ENCODE data around the gene TM4SF20.
A peak's percentile ranks its signal among the peaks of the same experiment; 100 is the strongest.
"Not testable (repeated sequence)": the region's sequence is repeated elsewhere in the genome, so short reads cannot be mapped to it uniquely, and the experiment has no call there.

The TM4SF20 gene

DNA sequence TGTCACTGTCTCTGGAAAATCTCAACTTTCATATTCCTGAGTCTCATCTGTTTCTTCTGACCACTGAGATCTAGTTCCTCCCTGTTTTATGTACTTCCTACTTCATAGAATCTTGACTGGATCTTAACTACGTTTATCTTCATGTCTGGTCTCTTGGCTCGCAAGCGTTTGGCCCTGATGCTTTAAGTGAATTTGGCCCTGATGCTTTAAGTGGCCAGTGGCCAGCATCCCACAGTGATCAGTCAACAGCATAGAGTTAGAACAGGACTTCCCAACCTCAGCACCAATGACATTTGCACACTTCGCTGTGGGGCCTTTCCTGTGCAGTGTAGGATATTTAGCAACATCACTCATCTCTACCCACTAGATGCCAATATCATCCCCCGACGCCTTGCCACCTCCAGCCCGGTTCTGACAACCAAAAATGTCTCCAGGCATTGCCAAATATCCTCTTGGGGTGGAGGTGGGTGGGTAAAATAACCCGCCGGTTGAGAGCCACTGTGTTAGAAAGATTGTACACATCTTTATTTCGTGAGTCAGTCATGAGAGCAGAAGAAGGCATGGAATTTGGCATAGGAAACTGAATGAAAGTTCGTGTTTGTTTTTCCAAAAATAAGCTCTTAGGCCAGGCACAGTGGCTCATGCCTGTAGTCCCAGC lies 12.2 kb downstream of the TM4SF20 start:
- peak; percentile 88 for DNase-seq

DNA sequence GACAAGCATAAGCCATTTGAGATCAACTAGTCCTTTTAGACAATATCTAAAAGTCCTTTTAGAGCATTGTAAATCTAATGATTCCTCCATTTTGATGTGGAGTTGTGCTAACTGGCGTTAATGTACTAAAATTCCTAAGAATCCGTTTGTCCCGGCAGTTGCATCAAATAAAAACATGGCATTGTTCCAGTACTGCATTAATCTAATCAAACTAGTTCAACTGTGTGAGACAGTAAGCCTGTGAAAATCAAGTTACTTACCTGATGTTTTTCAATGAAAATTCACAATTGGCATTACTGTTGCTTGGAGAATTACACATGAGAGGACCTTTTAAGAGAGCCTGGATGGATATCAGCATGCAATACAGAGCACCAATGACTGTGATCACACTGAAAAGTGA lies 13.3 kb downstream of the TM4SF20 start:
- peak; percentile 5 for DNase-seq

DNA sequence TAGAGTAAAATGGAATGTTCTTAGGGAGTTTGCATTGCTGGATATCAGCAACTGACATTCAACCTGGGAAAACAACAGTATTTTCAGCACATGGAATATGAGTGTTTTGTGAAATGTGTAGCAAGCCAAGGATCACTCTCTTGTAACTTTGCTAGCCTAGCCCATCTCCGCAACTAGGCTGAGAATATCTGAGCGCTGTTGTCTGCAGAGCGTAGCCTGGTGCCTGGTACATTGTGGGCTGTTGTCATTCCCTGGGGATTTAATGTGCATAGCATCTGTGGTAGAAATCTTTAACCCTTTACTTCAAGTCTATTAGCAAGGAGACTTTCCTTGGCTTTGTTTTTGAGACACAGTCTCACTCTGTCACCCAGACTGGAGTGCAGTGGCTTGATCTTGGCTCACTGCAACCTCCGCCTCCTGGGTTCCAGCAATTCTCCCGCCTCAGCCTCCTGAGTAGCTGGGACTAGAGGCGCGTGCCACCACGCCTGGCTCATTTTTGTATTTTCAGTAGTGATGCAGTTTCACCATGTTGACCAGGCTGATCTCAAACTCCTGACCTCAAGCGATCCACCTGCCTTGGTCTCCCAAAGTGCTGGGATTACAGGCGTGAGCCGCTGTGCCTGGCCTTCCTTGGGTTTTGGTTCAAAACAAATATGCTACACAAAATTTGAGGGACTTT lies 14.4 kb downstream of the TM4SF20 start:
- DNase-seq: not testable (repeated sequence)

DNA sequence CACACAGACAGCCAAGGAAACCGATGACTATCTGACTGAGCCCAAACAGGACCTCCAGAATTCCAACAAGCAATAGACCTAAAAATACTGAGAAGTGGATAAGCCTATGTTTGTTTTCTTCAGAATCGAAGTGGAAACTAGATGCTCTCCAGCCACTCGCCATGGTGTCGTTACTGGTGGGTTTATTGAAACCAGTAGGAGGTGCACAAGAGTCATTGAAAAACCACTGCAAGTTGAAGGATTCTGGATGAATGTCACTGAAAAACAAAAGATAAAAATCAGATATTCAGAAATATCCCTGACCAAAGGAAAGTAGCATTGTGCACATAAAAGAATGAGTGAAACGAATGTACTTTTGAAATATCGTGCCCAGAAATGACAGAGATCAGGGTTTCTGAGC lies 15.3 kb downstream of the TM4SF20 start:
- DNase-seq: peak; percentile 10

DNA sequence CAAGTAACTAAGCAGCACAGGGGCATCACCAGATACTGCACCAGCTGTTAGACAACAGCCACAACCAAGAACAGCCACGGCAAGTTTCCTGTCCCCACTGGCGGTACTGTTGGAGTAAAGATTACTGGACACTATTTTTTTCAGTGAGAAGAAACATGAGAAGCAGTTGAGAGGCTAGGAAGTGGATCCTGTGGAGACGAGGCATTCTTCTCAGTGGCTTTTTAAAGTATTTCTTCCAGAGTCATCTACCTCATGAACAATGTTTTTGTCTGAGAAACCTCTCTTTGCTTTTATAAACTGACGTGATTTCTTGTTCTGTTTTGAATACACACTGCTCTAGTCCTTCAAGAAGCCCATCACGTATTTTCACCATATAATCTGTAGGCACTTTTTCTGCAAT lies 18.8 kb downstream of the TM4SF20 start:
- no peak for DNase-seq

DNA sequence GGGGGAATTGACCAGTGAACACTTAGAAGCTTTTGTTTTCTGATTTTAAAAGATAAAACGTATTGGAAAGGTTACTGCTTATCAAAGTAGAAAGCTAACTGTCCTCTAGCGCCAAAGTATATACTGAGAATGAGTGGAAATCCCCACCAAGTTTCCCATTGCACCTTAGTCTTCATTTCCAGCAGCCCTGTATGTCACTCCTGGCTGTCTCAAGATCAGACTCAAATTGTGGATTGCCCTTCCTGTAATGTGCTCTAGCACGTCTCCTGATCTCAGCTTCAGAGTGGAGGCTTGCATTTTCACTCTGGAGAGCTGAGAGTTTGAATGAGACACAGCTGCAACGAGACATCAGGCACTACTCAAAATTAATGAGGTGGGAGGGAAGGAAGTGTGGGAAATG lies 27.5 kb downstream of the TM4SF20 start:
- DNase-seq: no peak

DNA sequence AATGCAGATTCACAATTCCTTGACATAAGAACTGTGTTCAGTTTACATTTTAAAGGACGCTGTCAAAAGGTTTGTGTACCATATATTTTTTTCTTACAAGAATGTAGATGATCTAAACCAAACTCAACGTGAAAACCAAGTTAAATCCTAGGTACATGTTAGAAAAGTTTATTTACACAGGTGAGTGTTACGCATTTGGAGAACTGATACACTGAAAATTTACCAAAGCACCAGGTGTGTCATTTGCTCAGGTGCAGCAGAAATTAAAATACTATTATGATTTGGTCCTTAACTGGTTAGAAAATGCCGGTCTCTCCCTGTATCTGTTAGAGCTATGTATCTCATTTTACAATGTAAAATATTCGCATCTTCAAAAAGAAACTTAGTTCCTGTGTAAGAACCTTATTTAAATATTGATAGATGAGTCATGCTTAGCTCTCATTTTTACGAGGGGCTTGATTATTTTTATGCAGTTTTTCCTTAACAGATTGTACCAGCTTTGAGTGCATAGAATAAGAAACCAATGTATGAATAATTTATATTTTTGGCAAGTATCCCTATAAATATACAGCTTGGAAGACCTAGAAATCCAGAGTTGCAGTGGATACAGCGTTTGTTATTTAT lies 29.0 kb downstream of the TM4SF20 start:
- no peak for DNase-seq

DNA sequence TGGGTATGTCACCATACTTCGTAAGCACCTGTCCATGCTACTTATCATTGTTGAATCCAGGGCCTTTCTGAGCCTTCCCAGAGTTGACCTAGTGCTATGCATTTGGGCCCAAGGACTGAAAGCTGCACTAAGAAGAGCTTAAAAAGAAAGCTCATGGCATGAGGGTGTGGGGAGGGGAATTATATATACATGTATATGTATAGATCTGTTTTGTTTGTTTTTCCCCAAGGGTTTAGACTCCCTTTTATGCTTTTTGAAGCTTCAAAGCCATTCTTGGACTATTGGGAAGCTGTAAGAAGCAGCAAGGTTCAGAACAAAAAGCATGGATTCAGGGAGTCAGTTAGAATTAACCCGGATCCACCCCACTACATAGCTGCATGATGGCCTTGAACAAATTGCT lies 30.8 kb downstream of the TM4SF20 start:
- no peak for DNase-seq

DNA sequence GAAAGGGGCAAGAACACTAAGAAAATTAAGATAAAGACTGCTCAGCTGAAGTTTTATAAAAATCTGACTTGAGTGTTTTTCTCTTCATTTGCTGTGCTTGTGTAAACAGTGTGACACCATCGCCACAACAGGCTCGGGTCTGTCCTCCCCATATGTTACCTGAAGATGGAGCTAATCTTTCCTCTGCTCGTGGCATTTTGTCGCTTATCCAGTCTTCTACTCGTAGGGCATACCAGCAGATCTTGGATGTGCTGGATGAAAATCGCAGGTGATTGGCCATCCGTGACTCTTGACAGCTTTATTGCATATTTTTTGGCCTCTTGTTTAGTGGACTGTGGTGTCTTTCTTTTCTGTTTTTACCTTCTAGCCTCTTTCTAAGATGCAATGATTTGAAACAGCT lies 32.0 kb downstream of the TM4SF20 start:
- no peak for DNase-seq

DNA sequence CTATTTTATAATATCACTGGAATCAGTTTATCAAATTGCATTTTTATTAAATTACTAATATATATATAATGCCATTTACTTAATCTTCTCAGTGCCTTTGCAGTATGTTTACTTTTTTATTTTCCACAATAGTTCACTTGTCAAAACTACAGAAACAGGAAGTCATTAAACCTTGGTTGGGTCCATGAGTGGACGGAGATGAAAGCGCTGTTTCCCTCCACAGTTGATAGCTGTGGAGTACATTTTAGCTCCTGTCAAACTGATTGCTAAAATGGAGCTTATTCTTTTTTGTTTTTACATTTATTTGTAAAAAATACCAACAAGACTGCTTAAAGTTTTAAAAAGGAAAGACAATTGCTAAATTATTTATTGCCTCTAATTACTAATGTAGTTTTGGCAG lies 34.9 kb downstream of the TM4SF20 start:
- no peak for DNase-seq

DNA sequence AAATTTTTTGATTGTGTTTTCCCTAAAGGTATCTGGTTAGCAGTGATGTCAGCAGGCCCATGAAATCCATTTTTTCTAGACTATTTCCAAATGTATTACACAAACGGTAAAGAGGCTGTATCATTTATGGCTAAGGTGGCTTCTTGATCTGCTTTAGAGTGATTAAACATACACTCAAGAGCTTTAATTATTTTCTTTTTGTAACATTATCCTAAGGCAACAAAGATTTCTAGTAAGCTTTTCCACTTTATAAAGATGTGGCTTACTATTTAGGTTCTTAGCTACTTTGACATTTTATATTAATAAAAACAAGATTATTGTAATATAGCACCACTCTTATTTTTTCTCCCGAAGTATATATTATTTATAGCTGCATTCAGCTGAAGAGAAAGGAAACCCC lies 37.6 kb downstream of the TM4SF20 start:
- DNase-seq: no peak

DNA sequence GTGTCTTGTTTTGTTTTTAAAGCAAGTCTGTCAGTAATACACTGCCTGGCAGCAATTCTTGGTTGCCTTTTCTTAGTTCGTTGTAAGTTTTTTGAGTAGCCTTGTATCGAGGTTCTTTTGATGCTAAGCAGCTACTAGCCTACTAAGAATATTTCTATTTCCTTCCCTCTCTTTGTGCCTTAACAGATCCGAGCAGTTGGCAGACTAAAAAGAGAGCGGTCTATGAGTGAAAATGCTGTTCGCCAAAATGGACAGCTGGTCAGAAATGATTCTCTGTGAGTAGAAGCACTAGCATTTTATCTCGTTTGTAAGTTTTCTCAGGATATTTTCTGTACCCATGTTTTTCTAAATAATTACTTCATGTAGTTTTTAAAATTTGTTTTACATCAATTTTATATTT lies 39.0 kb downstream of the TM4SF20 start:
- no peak for DNase-seq

DNA sequence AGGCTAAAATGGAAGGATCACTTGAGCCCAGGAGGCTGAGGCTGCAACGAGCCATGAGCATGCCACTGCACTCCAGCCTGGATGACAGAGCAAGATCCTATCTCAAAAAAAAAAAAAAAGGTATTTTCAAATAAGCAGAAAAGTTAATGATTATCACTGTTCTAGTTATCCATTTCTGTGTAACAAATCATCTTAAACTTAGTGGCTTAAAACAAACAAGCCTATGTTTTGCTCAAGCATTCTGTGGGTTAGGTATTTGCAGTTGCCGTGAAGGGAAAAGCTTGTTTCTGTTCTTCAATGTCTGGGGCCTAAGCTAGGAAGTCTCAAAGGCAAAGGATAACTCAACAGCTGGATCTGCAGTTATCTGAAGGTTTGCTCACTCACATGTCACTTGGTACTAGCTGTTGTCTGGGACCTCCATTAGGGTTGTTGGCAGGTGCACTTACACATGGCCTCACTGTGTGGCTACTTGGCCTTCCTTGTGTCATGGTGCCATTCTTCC lies 40.0 kb downstream of the TM4SF20 start:
- no peak for DNase-seq

DNA sequence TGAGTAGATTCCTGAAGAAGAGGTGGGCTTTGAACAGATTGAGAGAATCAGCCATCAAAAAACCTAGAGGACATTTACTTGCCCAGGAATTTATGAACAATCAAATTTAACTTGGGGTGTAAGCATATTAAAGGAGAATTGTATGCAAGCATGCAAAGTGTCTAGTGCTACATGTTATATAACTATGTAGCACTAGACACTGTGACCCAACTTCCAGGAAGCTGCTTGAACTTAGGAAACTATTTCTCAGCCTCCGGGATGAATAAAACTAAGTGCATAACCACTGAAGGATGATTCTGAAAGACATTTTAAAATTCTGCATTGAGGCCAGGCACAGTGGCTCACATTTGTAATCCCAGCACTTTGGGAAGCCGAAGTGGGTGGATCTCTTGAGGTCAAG lies 41.7 kb downstream of the TM4SF20 start:
- DNase-seq: no peak

DNA sequence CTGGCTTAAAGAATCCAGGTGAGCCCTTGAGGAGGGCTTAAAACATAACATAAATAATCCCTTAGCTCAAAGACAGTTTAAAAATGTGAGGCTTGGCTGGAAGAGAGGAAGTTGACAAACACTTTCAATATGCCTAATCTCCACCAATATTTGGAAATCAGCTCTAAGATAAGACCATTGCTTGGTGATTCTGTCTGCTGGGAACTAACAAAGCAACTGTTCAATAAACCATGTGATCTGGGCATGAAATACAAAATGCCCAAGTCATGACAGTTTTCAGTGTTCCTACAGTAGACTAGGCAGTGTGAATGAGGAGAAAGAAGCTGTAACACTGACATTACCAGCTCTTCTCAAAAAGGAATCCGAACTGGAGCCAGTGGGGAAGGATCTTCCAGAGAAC lies 43.4 kb downstream of the TM4SF20 start:
- DNase-seq: no peak

DNA sequence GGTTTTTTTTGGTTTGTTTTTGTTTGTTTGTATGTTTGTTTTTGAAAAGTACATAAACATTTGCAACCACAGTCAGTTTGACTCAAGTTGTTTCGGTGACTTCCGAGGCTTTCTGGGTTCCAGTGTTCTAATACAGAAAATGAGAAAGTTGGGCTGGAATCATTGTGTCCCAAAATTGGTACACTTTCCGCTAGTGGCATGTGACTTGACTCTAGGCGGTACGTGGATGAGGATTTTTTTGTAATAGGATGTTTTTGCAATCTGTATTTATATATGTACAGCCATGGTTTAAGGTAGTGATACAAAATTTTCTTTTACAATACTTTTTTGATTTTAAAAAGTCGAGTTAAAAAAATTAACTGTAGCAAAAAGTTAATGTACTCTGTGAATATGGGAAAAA lies 52.3 kb downstream of the TM4SF20 start:
- no peak for DNase-seq

DNA sequence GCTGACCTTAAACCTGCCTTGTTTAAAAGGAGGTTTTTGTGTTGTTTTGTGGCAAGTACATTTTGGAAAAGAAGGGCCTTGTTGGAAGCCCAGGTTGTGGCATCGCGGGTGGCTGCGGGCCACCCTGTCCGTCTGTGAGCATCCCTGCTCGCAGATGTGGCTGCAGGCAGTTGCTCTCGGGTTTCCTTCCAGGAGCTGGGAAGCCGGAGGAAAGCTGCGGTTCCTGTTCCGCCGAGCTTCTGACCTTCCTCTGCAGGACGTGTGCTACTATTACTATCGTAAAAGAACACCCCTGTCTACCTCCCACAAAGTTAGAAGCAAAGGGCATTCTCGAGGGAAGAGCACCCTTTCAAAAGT lies 53.3 kb downstream of the TM4SF20 start:
- peak; percentile 60 for DNase-seq

DNA sequence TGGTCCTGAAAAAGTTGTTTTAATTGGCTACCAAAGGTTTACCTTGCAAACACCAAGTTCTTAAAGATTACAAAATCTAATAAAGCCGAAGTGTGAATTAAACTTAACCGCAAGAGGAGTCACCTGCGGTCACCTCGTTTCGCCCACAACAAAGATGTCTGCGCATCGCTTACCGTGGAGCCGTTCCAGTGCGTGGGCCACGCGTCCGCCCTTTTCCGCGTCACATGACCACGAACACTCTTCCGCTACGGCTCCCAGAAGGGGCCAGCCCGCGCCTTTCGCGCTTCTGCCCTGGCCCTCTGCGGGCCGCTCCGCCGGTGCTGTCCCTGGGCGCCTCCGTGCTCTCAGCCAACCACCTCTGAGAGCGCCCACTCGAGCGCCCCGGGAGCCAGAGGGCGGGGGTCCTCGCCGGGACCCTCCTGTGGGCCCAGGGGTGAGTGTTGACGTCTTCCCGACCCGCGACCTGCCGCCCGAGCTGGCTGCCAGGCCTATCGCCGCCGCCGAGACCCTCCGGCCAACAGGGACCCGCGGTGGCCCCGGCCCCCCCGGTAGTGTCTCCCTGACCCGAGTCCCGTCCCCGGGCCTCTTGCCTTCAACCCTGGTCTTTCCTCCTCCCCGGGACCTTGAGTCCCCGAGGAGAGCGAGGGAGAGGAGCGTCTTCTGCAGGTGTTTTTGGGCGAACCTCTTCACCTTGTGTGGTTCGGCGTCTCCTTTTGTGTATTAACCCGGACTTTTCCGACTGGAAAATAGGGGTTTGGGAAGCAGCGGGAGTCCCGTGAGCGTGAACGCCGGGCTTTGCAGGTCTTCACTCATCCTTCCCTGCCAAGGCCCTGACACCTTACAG lies 53.9 kb downstream of the TM4SF20 start, which contains the start of gene MFF:
Gene MFF (plus strand): TSS at position 257 of the 844 bp plus-strand sequence. CDS start 5,415 bp downstream, outside the sequence.
- DNase-seq: peak; percentile 96

DNA sequence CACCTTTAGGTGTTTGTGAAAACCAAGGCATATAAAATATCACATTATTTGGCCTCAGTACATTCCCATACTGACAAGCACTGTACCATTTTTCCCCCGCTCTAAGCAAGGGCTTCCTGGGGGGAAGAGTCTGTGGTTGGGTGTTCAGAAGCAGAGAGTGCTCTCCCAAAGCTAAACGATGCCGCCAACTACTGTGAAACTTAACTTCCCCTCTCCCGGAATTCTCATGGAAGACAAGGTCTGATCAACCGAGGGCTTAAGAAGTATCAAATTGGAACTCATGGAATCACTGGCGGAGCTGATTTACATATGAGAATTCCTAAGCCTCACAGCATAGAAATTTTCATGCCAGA lies 54.5 kb downstream of the TM4SF20 start:
- no peak for DNase-seq

DNA sequence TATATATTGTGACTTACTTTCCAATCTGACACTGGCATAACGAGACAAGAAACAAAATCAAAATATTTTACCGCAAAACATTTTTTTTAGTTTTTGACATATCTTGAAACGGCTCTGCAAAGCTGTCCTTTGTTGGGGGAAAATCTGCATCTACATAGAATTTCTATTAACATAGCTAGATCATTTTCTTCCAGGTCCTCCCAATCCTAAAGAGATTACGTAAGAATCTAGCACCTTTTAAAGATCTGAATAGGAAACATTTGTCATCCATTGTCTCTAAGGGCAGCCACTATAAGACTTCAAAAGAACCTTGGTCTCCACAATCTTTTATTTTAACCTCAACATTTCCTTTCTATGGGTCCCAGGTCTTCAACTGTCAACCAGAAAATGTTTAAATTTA lies 55.3 kb downstream of the TM4SF20 start:
- DNase-seq: no peak

DNA sequence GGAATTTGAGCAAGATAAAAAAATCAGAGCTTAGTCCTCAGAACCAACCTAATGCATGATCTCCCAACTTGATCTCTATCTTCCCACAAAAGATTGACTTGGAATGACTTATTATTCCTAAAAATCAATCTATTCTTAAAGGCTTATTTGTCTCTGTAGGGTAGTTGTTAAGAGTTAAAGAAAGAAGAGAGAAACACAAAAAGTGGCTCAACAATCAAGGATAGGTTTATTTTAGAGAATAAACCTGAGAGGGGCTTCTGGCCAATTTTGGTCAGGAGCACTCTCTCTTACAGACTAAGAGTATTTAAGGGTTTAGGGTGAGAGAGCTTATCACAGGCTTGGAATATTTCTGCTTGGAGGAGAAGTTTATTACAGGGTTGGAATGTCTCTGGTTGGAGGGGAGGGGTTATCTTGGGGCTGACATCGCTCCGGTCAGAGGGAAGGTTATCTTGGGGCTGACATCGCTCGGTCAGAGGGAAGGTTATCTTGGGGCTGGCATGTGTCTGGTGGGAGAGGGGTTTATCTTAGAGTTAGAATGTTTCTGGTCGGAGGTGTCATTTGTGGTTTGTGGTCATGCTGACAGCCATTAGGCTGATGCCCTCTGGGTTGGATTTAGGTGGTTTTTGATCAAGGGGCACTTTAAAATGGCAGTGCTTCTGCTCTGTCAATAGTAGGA lies 56.4 kb downstream of the TM4SF20 start:
- DNase-seq: no peak

DNA sequence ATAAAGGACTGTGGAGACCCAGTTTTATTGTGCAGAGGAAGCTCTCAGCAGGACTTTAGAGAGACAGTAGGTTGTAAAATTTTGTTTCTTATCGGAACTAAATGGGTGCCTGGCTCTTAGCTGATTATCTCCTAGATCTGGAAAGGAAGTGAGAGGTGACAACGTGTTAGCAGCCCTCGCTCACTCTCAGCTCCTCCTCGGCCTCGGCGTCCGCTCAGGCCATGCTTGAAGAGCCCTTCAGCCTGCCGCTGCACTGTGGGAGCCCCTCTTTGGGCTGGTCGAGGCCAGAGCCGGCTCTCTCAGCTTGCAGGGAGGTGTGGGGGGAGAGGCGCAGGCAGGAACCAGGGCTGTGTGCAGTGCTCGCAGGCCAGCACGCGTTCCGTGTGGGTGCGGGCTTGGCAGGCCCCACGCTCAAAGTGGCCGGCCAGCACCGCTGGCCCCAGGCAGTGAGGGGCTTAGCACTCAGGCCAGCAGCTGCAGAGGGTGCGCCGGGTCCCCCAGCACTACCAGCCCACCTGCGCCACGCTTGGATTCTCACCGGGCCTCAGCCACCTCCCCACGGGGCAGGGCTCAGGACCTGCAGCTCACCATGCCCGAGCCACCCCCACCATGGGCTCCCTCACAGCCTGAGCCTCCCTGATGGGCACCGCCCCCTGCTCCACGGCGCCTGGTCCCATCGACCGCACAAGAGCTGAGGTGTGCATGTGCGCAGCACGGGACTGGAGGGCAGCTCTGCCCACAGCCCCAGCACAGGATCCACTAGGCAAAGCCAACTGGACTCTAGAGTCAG lies 58.6 kb downstream of the TM4SF20 start:
- DNase-seq: no peak
